Astrocyte (in vitro differentiated cells and primary cell): ENCODE results near the gene EFNA2. TPM values are rescaled to one million over a fixed set of nuclear protein-coding genes. Genes with fewer than 3 reads are reported as not detected.

Experiments
- DNase-seq: peaks from one replicate; pipeline ENCODE4 v3.0.0-alpha.2; 2010; ENCODE audit warnings: low read depth
- FAIRE-seq: peaks from 2 replicates; lab custom pipeline; 2011; peaks lifted over from hg19 to GRCh38; lab: Jason Lieb, UNC
- H2AFZ ChIP-seq: 2 replicates; pipeline ENCODE4 v1.6.0; 2012; ENCODE audit warnings: low read depth, low read length, inconsistent platforms
- H3K27ac ChIP-seq: 2 replicates; pipeline ENCODE4 v1.5.1; 2011; ENCODE audit warnings: low read depth, low read length, inconsistent platforms
- H3K27me3 ChIP-seq: 2 replicates; pipeline ENCODE4 v1.6.0; 2011; ENCODE audit warnings: low read length, inconsistent platforms; ENCODE audit not compliant: insufficient read depth
- H3K36me3 ChIP-seq: 2 replicates; pipeline ENCODE4 v1.5.1; 2011; ENCODE audit warnings: low read length, inconsistent platforms; ENCODE audit not compliant: insufficient read depth
- H3K4me1 ChIP-seq: 2 replicates; pipeline ENCODE4 v1.5.1; 2011; ENCODE audit warnings: low read length, inconsistent platforms; ENCODE audit not compliant: insufficient read depth
- H3K4me2 ChIP-seq: 2 replicates; pipeline ENCODE4 v1.6.0; 2012; ENCODE audit warnings: low read length, inconsistent platforms
- H3K4me3 ChIP-seq: 2 replicates; pipeline ENCODE4 v1.5.1; 2011; ENCODE audit warnings: low read depth, mild to moderate bottlenecking, low read length, inconsistent platforms; ENCODE audit not compliant: insufficient read depth
- H3K79me2 ChIP-seq: 2 replicates; pipeline ENCODE4 v1.6.0; 2012; ENCODE audit warnings: mild to moderate bottlenecking, low read length, inconsistent platforms; ENCODE audit not compliant: insufficient read depth
- H3K9ac ChIP-seq: 2 replicates; pipeline ENCODE4 v1.6.0; 2012; ENCODE audit warnings: mild to moderate bottlenecking, low read length, inconsistent platforms
- H3K9me3 ChIP-seq: 2 replicates; pipeline ENCODE4 v1.5.1; 2012; ENCODE audit warnings: low read depth, mild to moderate bottlenecking, low read length, inconsistent platforms; ENCODE audit not compliant: insufficient read depth
- H4K20me1 ChIP-seq: 2 replicates; pipeline ENCODE4 v1.6.0; 2012; ENCODE audit warnings: low read length, inconsistent platforms; ENCODE audit not compliant: insufficient read depth
- H3K27ac Mint-ChIP-seq: one replicate; pipeline ENCODE4 v1.8.0; 2021; ENCODE audit warnings: mild to moderate bottlenecking, mixed read lengths; ENCODE audit not compliant: unreplicated experiment
- H3K27me3 Mint-ChIP-seq: one replicate; pipeline ENCODE4 v1.8.0; 2021; ENCODE audit warnings: low read depth, mixed read lengths; ENCODE audit not compliant: unreplicated experiment
- H3K36me3 Mint-ChIP-seq: one replicate; pipeline ENCODE4 v1.8.0; 2021; ENCODE audit warnings: low read depth, mixed read lengths; ENCODE audit not compliant: unreplicated experiment
- H3K4me1 Mint-ChIP-seq: one replicate; pipeline ENCODE4 v1.8.0; 2021; ENCODE audit warnings: low read depth, mixed read lengths; ENCODE audit not compliant: unreplicated experiment
- H3K4me3 Mint-ChIP-seq: one replicate; pipeline ENCODE4 v1.8.0; 2021; ENCODE audit warnings: mild to moderate bottlenecking, moderate library complexity, mixed read lengths; ENCODE audit not compliant: unreplicated experiment
- H3K9me3 Mint-ChIP-seq: one replicate; pipeline ENCODE4 v1.8.0; 2021; ENCODE audit warnings: mild to moderate bottlenecking, mixed read lengths; ENCODE audit not compliant: unreplicated experiment
- CTCF ChIP-seq: IDR thresholded peaks from 2 replicates; pipeline ENCODE4 v1.5.1; 2011; ENCODE audit warnings: low read depth, mild to moderate bottlenecking, inconsistent platforms, low read length, moderate library complexity; ENCODE audit not compliant: insufficient read depth
- EZH2 ChIP-seq: IDR thresholded peaks from 2 replicates; pipeline ENCODE4 v1.6.1; 2012; ENCODE audit warnings: mild to moderate bottlenecking, low read length, inconsistent platforms; ENCODE audit not compliant: insufficient read depth
- total RNA-seq: library from RNA; stranded (reverse); gene quantifications from 2 replicates; pipeline ENCODE4 v1.2.1, GENCODE V29; 2021

The EFNA2 gene
- total RNA-seq, 1 donor from 2014 or later, result 8.4 TPM

GRCh38 chr19:1324806-1325567 is 39.3 kb downstream of the EFNA2 start:
- peak; percentile 57 for DNase-seq
- Histone ChIP-seq H3K4me2 (peak overlapping the region; percentile 78), H2AFZ (peak overlapping the region; percentile 78), H3K4me3 (peak overlapping the region; percentile 51), H3K36me3 (no peaks in the 10 kb centered on the region), H3K27ac (peak overlapping the region; percentile 3), H4K20me1 (no peaks in the 10 kb centered on the region), H3K9ac (peak overlapping the region; percentile 73), H3K9me3 (no peaks in the 10 kb centered on the region), H3K4me1 (peaks cover 13% of the 10 kb centered on the region), H3K27me3 (peaks cover under 1% of the 10 kb centered on the region), H3K79me2 (no peaks in the 10 kb centered on the region)
- Mint-ChIP-seq H3K9me3 (peaks cover 2% of the 10 kb centered on the region), H3K36me3 (no peaks in the 10 kb centered on the region), H3K4me1 (no peaks in the 10 kb centered on the region), H3K27ac (peak overlapping the region; percentile 66), H3K27me3 (peaks cover 6% of the 10 kb centered on the region), H3K4me3 (no peak overlapping the region)
- TF ChIP-seq CTCF (no peak), EZH2 (no peak)
- FAIRE-seq, result no peak

DNA sequence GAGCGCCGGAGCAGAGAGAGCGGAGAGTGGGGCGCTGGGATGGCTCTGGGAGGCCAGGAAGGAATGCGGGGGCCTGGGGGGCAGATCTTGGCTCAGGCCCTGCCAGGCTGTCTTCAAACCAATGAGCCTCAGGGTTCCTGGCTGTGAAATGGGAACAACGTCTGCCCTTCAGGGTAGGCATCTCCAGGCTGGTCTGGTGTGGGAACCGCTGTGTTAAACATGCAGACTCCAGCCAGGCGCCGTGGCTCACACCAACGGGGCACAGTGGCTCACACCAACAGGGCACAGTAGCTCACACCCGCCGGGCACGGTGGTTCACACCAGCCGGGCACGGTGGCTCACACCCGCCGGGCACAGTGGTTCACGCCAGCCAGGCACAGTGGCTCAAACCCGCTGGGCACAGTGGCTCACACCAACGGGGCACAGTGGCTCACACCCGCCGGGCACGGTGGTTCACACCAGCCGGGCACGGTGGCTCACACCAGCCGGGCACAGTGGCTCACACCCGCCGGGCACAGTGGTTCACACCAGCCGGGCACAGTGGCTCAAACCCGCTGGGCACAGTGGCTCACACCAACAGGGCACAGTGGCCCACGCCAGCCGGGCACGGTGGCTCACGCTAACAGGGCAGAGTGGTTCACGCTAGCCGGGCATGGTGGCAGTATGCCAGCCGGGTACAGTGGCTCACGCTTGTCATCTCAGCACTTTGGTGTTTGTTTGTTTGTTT is 40.1 kb downstream of the EFNA2 start:
- Histone ChIP-seq H4K20me1 (no peaks in the 10 kb centered on the region), H3K79me2 (no peaks in the 10 kb centered on the region), H3K4me2 (peak overlapping the region; percentile 78), H3K27me3 (no peaks in the 10 kb centered on the region), H3K4me1 (peaks cover 13% of the 10 kb centered on the region), H3K27ac (no peak overlapping the region), H3K9ac (peak overlapping the region; percentile 73), H2AFZ (peak overlapping the region; percentile 44), H3K4me3 (no peak overlapping the region), H3K36me3 (no peaks in the 10 kb centered on the region), H3K9me3 (no peaks in the 10 kb centered on the region)
- no peaks in the 10 kb centered on the region for H3K36me3 Mint-ChIP-seq
- DNase-seq (no peak), FAIRE-seq (no peak)
- no peak overlapping the region for H3K4me3 Mint-ChIP-seq
- H3K9me3 Mint-ChIP-seq, result peaks cover 2% of the 10 kb centered on the region
- peak overlapping the region; percentile 58 for H3K27ac Mint-ChIP-seq
- TF ChIP-seq EZH2 (no peak), CTCF (no peak)
- peaks cover 8% of the 10 kb centered on the region for H3K27me3 Mint-ChIP-seq
- no peaks in the 10 kb centered on the region for H3K4me1 Mint-ChIP-seq
